ENCODE data around the gene MTF1. TPM values are rescaled to one million over a fixed set of nuclear protein-coding genes. Genes with fewer than 3 reads are reported as not detected.
"Not testable (repeated sequence)": the region's sequence is repeated elsewhere in the genome, so short reads cannot be mapped to it uniquely, and the experiment has no call there.

The MTF1 gene
- polyA plus RNA-seq, 1 donor, result 5.6 TPM

DNA sequence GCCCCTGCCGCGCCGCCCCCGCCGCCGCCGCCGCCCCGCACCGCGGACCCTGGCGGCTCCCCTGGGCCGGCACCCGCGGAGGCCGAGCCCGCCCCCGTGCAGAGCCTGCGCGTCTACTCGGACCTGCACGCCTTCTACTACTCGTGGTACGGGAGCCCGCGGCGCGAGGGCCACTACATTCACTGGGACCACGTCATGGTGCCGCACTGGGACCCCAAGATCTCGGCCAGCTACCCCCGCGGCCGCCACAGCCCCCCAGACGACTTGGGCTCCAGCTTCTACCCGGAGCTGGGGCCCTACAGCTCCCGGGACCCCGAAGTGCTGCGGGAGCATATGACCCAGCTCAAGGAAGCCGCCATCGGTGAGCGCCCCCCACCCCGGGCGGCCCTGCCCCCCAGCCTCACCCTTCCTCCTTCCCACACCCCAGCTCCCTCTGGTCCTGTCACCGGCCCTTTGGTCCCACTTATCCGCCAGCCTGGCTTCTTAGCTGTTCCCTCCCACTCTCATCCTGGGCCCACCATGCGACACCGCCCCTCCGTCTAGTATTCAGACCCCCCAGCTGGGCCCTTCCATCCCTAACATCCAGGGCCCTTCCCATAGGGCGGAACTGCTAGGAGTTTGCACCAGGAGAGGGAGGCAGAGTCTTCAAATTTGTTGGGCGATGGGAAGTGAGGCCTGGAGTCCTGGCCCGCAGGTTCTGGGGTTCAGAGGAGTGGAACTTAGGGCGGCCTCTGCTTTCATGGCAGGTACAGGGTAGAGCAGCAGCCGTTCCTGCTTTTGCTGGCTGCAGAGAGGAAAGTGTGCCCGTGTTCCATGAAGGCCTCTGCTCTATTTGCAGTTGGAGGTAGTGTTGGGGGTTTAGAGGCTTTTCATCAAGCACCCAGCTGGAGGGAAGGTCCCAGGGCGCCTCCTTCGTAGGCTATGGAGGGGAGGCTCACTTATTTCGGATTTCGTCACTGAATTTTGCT is 64.7 kb downstream of the MTF1 start:
- no peak for DNase-seq (ENCODE audit: low read depth)

DNA sequence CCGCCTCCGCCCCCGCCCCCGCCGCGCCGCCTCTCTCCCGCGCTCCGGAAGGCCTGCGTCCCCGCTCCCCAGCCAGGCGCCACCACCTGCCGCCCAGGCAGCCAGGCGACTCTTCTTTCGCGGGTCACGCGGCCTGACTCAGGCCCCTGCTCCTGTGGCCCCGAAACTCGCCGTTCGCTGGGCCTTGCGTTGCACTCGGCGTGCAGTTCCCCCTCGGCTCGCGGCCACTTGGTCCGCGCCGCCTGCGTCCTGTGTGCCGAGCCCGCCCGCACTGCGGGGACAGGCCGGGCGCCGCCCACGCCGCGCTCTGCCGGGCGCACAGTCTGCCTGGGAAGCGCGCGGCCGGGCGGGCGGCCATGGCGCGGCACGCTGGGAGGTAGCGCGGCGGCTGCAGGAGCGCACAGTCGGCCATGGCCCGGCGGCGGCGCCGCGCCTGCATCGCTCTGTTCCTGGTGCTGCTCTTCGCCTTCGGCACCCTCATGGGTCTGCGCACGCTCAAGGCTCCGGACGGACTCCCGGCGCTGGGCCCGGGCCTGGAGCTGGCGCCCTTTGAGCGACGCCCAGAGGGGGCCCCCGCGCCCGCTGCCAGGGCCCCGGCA is 65.5 kb downstream of the MTF1 start, which contains the start of gene MANEAL:
MANEAL (plus strand) TSS at position 75 of the 599 bp plus-strand sequence; CDS start at position 411, 336 bp downstream.
- no peak for DNase-seq (ENCODE audit: low read depth)

- no peak for DNase-seq (ENCODE audit: low read depth)
Measured at GRCh38 chr1:37792943-37793686, 66.3 kb downstream of the MTF1 start.

GRCh38 chr1:37782491-37782890 is 76.9 kb downstream of the MTF1 start:
- no peak for DNase-seq (ENCODE audit: low read depth)

- DNase-seq (ENCODE audit: low read depth), result no peak
Measured at GRCh38 chr1:37778654-37779053, 80.7 kb downstream of the MTF1 start.

DNA sequence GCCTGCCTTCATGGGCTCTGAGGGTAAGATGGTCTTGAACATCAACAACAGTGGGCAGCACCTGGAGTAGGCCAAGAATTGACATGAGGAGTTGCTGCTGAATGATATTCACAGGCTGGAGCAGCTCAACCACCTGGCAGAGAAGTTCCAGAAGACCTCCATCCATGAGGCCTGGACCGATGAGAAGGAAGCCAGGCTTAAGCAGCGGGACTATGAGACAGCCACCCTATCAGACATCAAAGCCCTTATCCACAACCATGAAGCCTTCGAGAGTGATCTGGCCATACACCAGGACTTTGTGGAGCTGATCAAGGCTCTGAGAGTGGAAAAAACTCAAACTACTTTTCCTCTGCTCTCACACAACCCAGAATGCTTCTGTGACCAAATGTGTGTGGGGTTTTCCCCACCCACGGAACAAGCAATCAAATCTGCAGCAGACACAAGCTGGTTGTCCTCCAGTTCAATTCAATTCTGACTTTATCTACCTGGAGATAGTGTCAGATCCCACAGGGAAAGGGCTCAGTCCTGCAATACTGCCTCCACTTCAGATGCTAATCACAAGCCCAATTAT is 82.4 kb downstream of the MTF1 start:
- DNase-seq (ENCODE audit: low read depth), result no peak

GRCh38 chr1:37771440-37771839 is 88.0 kb downstream of the MTF1 start:
- not testable (repeated sequence) for DNase-seq (ENCODE audit: low read depth)

- no peak for DNase-seq (ENCODE audit: low read depth)
Measured at GRCh38 chr1:37767488-37767887, 91.9 kb downstream of the MTF1 start.

DNA sequence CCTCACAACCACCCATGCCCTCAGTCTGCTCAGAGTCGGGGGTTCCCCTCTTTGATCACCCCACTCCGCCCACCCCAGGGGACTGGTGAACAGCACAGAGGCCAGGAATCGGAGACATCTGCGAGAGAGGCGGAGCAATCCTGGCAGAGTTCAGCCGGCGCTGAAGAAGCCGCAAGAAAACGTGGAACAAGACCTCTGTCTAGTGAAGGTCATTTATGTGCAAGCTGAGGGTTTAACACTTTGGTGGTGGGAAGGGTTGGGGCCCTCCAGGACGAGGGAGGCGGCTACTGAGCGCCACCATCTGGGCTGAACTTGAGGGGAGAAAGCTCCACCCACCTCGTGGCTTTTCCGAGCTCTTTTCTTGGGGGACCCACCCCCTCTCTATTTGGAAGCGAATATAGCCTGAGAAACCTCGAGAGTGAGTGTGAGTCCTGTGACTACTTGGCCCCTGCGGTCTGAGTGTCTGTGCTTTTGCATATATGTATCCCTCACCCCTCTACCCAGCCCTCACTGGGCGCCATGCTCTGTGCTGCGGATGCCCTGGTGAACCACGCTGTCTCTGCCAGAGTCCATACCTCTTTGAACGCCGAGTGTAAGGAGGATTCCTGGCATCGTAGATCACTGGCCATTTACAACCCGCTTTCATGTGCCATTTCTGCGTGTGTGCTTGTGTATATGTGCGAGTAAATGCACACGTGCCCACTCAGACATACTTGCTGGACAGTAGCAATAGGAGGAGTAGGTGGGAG is 93.3 kb downstream of the MTF1 start:
- no peak for DNase-seq (ENCODE audit: low read depth)

DNA sequence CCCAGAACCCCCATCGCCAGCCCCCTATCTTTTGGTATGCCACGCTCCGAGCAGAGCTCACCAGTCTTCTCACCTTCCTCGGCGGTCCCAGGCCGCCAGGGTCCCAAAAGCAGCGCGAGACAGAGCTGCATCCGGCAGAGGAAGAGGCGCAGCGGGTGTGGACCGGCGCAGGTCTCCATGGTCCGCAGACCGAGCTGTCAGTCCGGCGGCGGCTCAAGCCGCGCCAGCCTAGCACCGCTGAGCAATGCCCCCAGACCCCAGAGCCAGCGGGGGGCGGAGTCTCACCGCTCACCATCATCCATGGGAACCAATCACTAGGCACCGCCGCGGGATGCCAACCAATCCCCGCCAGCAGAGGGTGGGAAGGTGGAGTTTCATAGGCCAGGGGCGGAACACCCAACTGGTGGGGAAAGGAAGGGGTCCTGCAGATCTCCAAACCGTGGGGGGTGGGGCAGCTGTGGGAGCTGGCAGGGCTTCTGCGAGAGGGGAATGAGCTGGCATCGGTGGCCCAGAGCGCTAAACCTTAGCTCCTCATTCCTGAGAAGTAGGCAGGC is 94.4 kb downstream of the MTF1 start, which contains the start of gene EPHA10:
EPHA10 (minus strand) TSS at position 233 of the 554 bp plus-strand sequence; CDS start at position 179, 54 bp downstream.
- no peak for DNase-seq (ENCODE audit: low read depth)

DNA sequence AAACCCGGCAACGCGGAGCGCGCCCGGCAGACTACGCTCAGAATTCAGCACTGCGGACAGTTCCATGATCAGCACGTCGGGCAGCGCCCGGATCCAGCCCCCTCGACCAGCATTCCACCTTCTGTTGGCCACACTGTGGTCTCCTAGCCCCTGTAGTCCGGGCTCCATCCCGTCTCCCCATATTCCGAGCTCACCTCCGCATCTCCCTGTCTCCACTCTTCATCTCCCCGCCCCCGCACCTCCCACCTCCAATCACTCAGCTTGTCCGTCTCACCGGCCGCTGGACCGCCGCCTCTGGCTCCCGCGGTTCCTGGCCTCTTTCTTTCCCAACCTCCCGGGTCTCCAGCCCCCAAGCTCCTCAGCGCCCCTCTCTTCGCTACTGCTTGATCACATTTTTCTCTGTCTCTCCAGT is 95.0 kb downstream of the MTF1 start:
- DNase-seq (ENCODE audit: low read depth), result peak; percentile 20

DNA sequence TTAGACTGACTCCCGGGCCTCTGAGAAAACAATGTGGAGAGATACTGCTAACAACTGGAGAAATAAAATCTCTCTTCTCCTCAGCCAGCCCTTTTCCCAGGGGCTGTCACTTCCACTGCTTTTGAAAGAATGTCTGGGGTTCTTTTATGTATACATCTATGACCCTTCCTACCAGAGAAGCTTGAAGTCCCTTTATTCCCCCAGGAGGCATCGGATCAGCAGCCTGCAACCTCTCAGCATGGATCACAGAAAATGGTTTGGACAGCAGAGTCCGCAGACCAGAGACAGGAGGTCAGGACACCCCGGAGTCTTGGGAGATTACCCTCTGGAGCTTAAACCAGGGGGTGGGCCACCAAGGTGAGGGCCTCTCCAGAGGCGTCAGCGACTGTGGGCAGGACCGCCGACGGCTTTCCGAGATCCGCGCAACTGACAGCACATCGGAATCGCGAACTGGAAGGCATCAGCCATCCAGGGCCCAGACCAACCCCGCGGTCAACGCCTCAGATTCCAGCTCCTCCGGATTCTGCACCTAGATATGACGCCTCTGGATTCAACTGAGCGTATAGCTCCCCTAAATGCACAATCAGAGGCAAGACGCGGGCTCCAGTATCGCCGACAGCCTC is 95.5 kb downstream of the MTF1 start:
- no peak for DNase-seq (ENCODE audit: low read depth)

DNA sequence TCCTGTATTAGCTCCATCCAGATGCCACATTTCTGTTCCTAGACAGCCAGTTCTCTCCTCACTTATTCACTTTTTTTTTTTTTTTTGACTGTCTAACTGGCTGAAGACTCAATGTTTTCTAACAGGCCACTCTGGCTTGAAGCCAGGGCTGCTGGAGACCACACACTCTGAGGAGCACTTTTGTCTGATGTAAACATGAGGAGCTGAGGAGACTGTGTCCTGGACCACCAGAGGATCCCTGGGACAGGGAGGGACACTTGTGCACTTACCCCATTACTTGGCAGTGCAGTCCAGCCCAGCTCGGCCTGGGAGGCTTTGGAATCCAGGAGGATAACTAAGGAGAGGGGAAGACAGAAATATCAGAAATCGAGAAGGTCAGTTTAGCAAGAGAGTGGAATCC is 96.9 kb downstream of the MTF1 start:
- DNase-seq (ENCODE audit: low read depth), result no peak

DNA sequence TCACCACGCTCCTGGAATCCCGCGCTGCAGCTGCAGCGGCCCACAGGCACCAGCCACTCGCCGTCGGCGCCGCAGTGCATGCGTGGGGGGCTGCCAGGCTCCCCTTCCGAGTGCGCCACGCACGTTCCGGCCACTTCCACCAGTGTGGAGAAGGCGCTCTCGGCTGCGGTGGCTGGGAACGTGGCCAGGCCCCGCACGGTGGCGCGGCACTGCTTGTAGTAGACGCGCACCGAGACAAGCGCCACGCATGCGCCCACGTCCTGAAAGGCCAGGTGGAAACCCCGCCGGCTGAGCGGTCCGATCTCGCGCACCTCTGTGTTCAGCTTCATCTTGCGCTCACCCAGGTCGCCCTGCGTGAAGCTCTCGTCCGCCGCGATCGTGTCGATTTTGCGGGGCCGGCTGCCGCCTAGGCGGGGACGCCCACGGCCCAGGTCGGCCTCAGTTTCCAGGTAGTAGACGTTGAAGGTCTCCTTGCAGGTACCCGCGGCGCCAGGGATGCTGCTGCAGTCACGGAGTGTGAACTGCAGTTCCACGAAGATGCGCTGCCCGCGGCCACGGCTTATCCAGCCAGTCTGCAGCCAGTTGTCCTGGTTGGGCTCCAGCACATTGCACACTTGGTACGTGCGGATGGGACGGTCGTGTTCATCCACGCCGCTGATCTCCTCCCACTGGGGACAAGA is 97.8 kb downstream of the MTF1 start:
- DNase-seq (ENCODE audit: low read depth), result no peak

Other genes with a start within 250 kb of the MTF1 start
- gene RSPO1, start 224.7 kb downstream of the MTF1 start, polyA plus RNA-seq (ENCODE audit: insufficient read length), result 0.06 TPM
- 7.0 TPM for gene CDCA8, start 167.1 kb downstream of the MTF1 start, polyA plus RNA-seq (ENCODE audit: insufficient read length)
- not detected for gene EPHA10, start 94.5 kb downstream of the MTF1 start, polyA plus RNA-seq (ENCODE audit: insufficient read length)
- gene MANEAL, start 65.7 kb downstream of the MTF1 start, polyA plus RNA-seq (ENCODE audit: insufficient read length), result 2.9 TPM
- 43.6 TPM for gene C1orf122, start 51.8 kb downstream of the MTF1 start, polyA plus RNA-seq (ENCODE audit: insufficient read length)
- 6.3 TPM for gene YRDC, start 51.4 kb downstream of the MTF1 start, polyA plus RNA-seq (ENCODE audit: insufficient read length)
- gene INPP5B, start 87.5 kb upstream of the MTF1 start, polyA plus RNA-seq (ENCODE audit: insufficient read length), result 10.5 TPM
- gene SF3A3, start 130.4 kb upstream of the MTF1 start, polyA plus RNA-seq (ENCODE audit: insufficient read length), result 60.6 TPM
- 183 TPM for gene FHL3, start 145.9 kb upstream of the MTF1 start, polyA plus RNA-seq (ENCODE audit: insufficient read length)
- gene UTP11, start 153.1 kb upstream of the MTF1 start, polyA plus RNA-seq (ENCODE audit: insufficient read length), result 111 TPM
- 0.83 TPM for gene POU3F1, start 187.2 kb upstream of the MTF1 start, polyA plus RNA-seq (ENCODE audit: insufficient read length)

Data from forelimb muscle (tissue), 1 donor.